ENCODE results near the gene ATP9B.

The ATP9B gene

GRCh38 chr18:79382681-79383387 lies 313.6 kb downstream of the ATP9B start:
- H3K4me3 ChIP-seq (ENCODE audit: low read depth, low read length) = no peak overlapping the region
- DNase-seq (ENCODE audit: low read depth) = no peak

- H3K4me3 ChIP-seq (ENCODE audit: low read depth, low read length) = no peak overlapping the region
These were observed 314.3 kb downstream of the ATP9B start for GRCh38 chr18:79383388-79384056.

GRCh38 chr18:79384151-79384807 lies 315.1 kb downstream of the ATP9B start:
- no peak overlapping the region for H3K4me3 ChIP-seq (ENCODE audit: low read depth, low read length)
- DNase-seq (ENCODE audit: low read depth) = no peak

More at GRCh38 chr18:79383388-79384056, 314.3 kb downstream of the ATP9B start:
- no peak for DNase-seq (ENCODE audit: low read depth)

GRCh38 chr18:79384834-79385233 lies 315.6 kb downstream of the ATP9B start:
- no peak overlapping the region for H3K4me3 ChIP-seq (ENCODE audit: low read depth, low read length)
- no peak for DNase-seq (ENCODE audit: low read depth)

- DNase-seq (ENCODE audit: low read depth) = no peak
- H3K4me3 ChIP-seq (ENCODE audit: low read depth, low read length) = no peak overlapping the region
These were observed 316.1 kb downstream of the ATP9B start for GRCh38 chr18:79385326-79385707.

- no peak for DNase-seq (ENCODE audit: low read depth)
- H3K4me3 ChIP-seq (ENCODE audit: low read depth, low read length) = no peak overlapping the region
These were observed 316.6 kb downstream of the ATP9B start for GRCh38 chr18:79385708-79386341.

GRCh38 chr18:79386547-79386946 lies 317.4 kb downstream of the ATP9B start:
- no peak for DNase-seq (ENCODE audit: low read depth)
- H3K4me3 ChIP-seq (ENCODE audit: low read depth, low read length) = no peak overlapping the region

- no peak overlapping the region for H3K4me3 ChIP-seq (ENCODE audit: low read depth, low read length)
- no peak for DNase-seq (ENCODE audit: low read depth)
These were observed 318.0 kb downstream of the ATP9B start for GRCh38 chr18:79387214-79387613.

GRCh38 chr18:79387615-79388014 lies 318.4 kb downstream of the ATP9B start:
- DNase-seq (ENCODE audit: low read depth) = no peak
- no peak overlapping the region for H3K4me3 ChIP-seq (ENCODE audit: low read depth, low read length)

GRCh38 chr18:79388043-79388442 lies 318.8 kb downstream of the ATP9B start:
- H3K4me3 ChIP-seq (ENCODE audit: low read depth, low read length) = no peak overlapping the region
- no peak for DNase-seq (ENCODE audit: low read depth)

GRCh38 chr18:79389689-79390088 lies 320.5 kb downstream of the ATP9B start:
- DNase-seq (ENCODE audit: low read depth) = no peak
- H3K4me3 ChIP-seq (ENCODE audit: low read depth, low read length) = no peak overlapping the region

- H3K4me3 ChIP-seq (ENCODE audit: low read depth, low read length) = no peak overlapping the region
These were observed 323.0 kb downstream of the ATP9B start for GRCh38 chr18:79392226-79392625.

GRCh38 chr18:79393181-79393634 lies 324.0 kb downstream of the ATP9B start:
- peak overlapping the region; percentile 47 for H3K4me3 ChIP-seq (ENCODE audit: low read depth, low read length)
- no peak for DNase-seq (ENCODE audit: low read depth)

More at GRCh38 chr18:79392226-79392625, 323.0 kb downstream of the ATP9B start:
- no peak for DNase-seq (ENCODE audit: low read depth)

GRCh38 chr18:79393635-79394533 lies 324.7 kb downstream of the ATP9B start:
- DNase-seq (ENCODE audit: low read depth) = peak; percentile 31
- peak overlapping the region; percentile 47 for H3K4me3 ChIP-seq (ENCODE audit: low read depth, low read length)

GRCh38 chr18:79394534-79395307 lies 325.5 kb downstream of the ATP9B start:
- peak overlapping the region; percentile 9 for H3K4me3 ChIP-seq (ENCODE audit: low read depth, low read length)
- DNase-seq (ENCODE audit: low read depth) = no peak

- peak overlapping the region; percentile 9 for H3K4me3 ChIP-seq (ENCODE audit: low read depth, low read length)
- no peak for DNase-seq (ENCODE audit: low read depth)
These were observed 326.1 kb downstream of the ATP9B start for GRCh38 chr18:79395308-79395640.

- peak within 1 kb of the TSS; percentile 45 for H3K4me3 ChIP-seq (ENCODE audit: low read depth, low read length)
These were observed 326.7 kb downstream of the ATP9B start, which contains the start of gene NFATC1 for GRCh38 chr18:79395761-79396404. Gene NFATC1 (plus strand): TSS chr18:79395930. CDS start chr18:79396225, 295 bp downstream.

More at GRCh38 chr18:79395761-79396404, 326.7 kb downstream of the ATP9B start, which contains the start of gene NFATC1:
- peak; percentile 22 for DNase-seq (ENCODE audit: low read depth)

Data from skeletal muscle cell (primary cell).